ENCODE data around the gene UPK3BL1.
"Not testable (repeated sequence)": the region's sequence is repeated elsewhere in the genome, so short reads cannot be mapped to it uniquely, and the experiment has no call there.

The UPK3BL1 gene

DNA sequence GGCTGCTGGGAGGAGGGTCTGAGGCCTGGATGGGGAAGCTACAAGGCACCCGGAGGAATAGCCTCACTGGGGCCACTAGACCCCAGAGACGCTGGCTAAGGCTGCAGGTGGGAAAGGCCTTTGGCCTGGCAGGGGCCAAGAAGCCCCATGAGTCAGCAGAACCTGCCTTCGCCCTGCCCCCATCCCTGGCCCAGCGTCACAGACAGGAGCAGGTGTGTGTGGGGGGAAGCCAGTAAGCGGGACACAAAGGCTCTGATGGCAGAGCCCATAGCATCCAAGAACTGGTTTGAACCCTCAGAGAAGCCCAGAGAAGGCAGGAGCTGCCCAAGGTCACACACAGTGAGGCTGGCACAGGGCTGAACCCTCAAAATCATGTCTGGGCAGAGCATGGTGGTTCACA, 35.7 kb downstream of the UPK3BL1 start:
- not testable (repeated sequence) for H3K4ac ChIP-seq (ENCODE audit: low read depth in 1 of 2, low read length in 2 of 2); H3K27ac ChIP-seq (ENCODE audit: low read length, poor library complexity, severe bottlenecking); H2AK5ac ChIP-seq (ENCODE audit: low read length, severe bottlenecking); DNase-seq; H3K4me2 ChIP-seq (ENCODE audit: low read length, poor library complexity, severe bottlenecking); H3K4me3 ChIP-seq (ENCODE audit: insufficient read depth in 1 of 2, low read depth in 1 of 2, low read length in 2 of 2); H3K18ac ChIP-seq (ENCODE audit: low read depth in 1 of 2, low read length in 2 of 2); H3K14ac ChIP-seq (ENCODE audit: low read length in 2 of 2); H3K23ac ChIP-seq (ENCODE audit: low read length in 2 of 2); H3K36me3 ChIP-seq (ENCODE audit: control insufficient read depth in 1 of 2, insufficient read depth in 2 of 2, low read depth in 1 of 2, low read length in 2 of 2); H2BK120ac ChIP-seq (ENCODE audit: low read depth, low read length); H2BK5ac ChIP-seq (ENCODE audit: low read depth, low read length, poor library complexity, severe bottlenecking); H3K4me1 ChIP-seq (ENCODE audit: control insufficient read depth, insufficient read depth, low read depth, low read length); H3K9me3 ChIP-seq (ENCODE audit: control insufficient read depth, low read length); H2BK12ac ChIP-seq (ENCODE audit: low read length in 2 of 2); H3K79me1 ChIP-seq (replicated peaks; ENCODE audit: low read length, poor library complexity, severe bottlenecking); H2AFZ ChIP-seq (ENCODE audit: low read depth, low read length); H4K91ac ChIP-seq (ENCODE audit: low read length); H3K27me3 ChIP-seq (ENCODE audit: control insufficient read depth in 1 of 2, insufficient read depth in 1 of 2, low read length in 2 of 2); H4K8ac ChIP-seq (ENCODE audit: low read length); H2BK15ac ChIP-seq (ENCODE audit: low read depth, poor library complexity, severe bottlenecking); H3K9ac ChIP-seq (ENCODE audit: low read length)
- WGBS = no CpG with 5 or more reads among the region's 5 CpGs

- H3K23ac ChIP-seq (ENCODE audit: low read length in 2 of 2); H3K9ac ChIP-seq (ENCODE audit: low read length); H3K14ac ChIP-seq (ENCODE audit: low read length in 2 of 2); H2AFZ ChIP-seq (ENCODE audit: low read depth, low read length); DNase-seq; H3K9me3 ChIP-seq (ENCODE audit: control insufficient read depth, low read length); H3K4me3 ChIP-seq (ENCODE audit: insufficient read depth in 1 of 2, low read depth in 1 of 2, low read length in 2 of 2); H2BK15ac ChIP-seq (ENCODE audit: low read depth, poor library complexity, severe bottlenecking); H3K18ac ChIP-seq (ENCODE audit: low read depth in 1 of 2, low read length in 2 of 2); H4K8ac ChIP-seq (ENCODE audit: low read length); H3K4me2 ChIP-seq (ENCODE audit: low read length, poor library complexity, severe bottlenecking); H2AK5ac ChIP-seq (ENCODE audit: low read length, severe bottlenecking); H3K79me1 ChIP-seq (replicated peaks; ENCODE audit: low read length, poor library complexity, severe bottlenecking); H2BK120ac ChIP-seq (ENCODE audit: low read depth, low read length); H3K4me1 ChIP-seq (ENCODE audit: control insufficient read depth, insufficient read depth, low read depth, low read length); H3K27me3 ChIP-seq (ENCODE audit: control insufficient read depth in 1 of 2, insufficient read depth in 1 of 2, low read length in 2 of 2); H3K36me3 ChIP-seq (ENCODE audit: control insufficient read depth in 1 of 2, insufficient read depth in 2 of 2, low read depth in 1 of 2, low read length in 2 of 2); H2BK12ac ChIP-seq (ENCODE audit: low read length in 2 of 2); H2BK5ac ChIP-seq (ENCODE audit: low read depth, low read length, poor library complexity, severe bottlenecking); H4K91ac ChIP-seq (ENCODE audit: low read length); H3K4ac ChIP-seq (ENCODE audit: low read depth in 1 of 2, low read length in 2 of 2); H3K27ac ChIP-seq (ENCODE audit: low read length, poor library complexity, severe bottlenecking): not testable (repeated sequence)
- WGBS = no CpG with 5 or more reads among the region's 19 CpGs
These were observed 38.0 kb downstream of the UPK3BL1 start for GRCh38 chr7:102604431-102605145.

GRCh38 chr7:102602317-102602716, 40.3 kb downstream of the UPK3BL1 start:
- not testable (repeated sequence) for H3K23ac ChIP-seq (ENCODE audit: low read length in 2 of 2); H4K8ac ChIP-seq (ENCODE audit: low read length); H3K27me3 ChIP-seq (ENCODE audit: control insufficient read depth in 1 of 2, insufficient read depth in 1 of 2, low read length in 2 of 2); H2AK5ac ChIP-seq (ENCODE audit: low read length, severe bottlenecking); H3K36me3 ChIP-seq (ENCODE audit: control insufficient read depth in 1 of 2, insufficient read depth in 2 of 2, low read depth in 1 of 2, low read length in 2 of 2); H4K91ac ChIP-seq (ENCODE audit: low read length); H2BK120ac ChIP-seq (ENCODE audit: low read depth, low read length); DNase-seq; H3K14ac ChIP-seq (ENCODE audit: low read length in 2 of 2); H2AFZ ChIP-seq (ENCODE audit: low read depth, low read length); H3K18ac ChIP-seq (ENCODE audit: low read depth in 1 of 2, low read length in 2 of 2); H3K27ac ChIP-seq (ENCODE audit: low read length, poor library complexity, severe bottlenecking); H3K9ac ChIP-seq (ENCODE audit: low read length); H3K9me3 ChIP-seq (ENCODE audit: control insufficient read depth, low read length); H3K79me1 ChIP-seq (replicated peaks; ENCODE audit: low read length, poor library complexity, severe bottlenecking); H3K4me1 ChIP-seq (ENCODE audit: control insufficient read depth, insufficient read depth, low read depth, low read length); H3K4me3 ChIP-seq (ENCODE audit: insufficient read depth in 1 of 2, low read depth in 1 of 2, low read length in 2 of 2); H2BK12ac ChIP-seq (ENCODE audit: low read length in 2 of 2); H3K4ac ChIP-seq (ENCODE audit: low read depth in 1 of 2, low read length in 2 of 2); H3K4me2 ChIP-seq (ENCODE audit: low read length, poor library complexity, severe bottlenecking); H2BK5ac ChIP-seq (ENCODE audit: low read depth, low read length, poor library complexity, severe bottlenecking); H2BK15ac ChIP-seq (ENCODE audit: low read depth, poor library complexity, severe bottlenecking)
- WGBS = no CpG with 5 or more reads among the region's 12 CpGs

- not testable (repeated sequence) for H3K36me3 ChIP-seq (ENCODE audit: control insufficient read depth in 1 of 2, insufficient read depth in 2 of 2, low read depth in 1 of 2, low read length in 2 of 2); H2BK120ac ChIP-seq (ENCODE audit: low read depth, low read length); H3K27me3 ChIP-seq (ENCODE audit: control insufficient read depth in 1 of 2, insufficient read depth in 1 of 2, low read length in 2 of 2); H3K14ac ChIP-seq (ENCODE audit: low read length in 2 of 2); H2AK5ac ChIP-seq (ENCODE audit: low read length, severe bottlenecking); H3K4me3 ChIP-seq (ENCODE audit: insufficient read depth in 1 of 2, low read depth in 1 of 2, low read length in 2 of 2); H2BK5ac ChIP-seq (ENCODE audit: low read depth, low read length, poor library complexity, severe bottlenecking); DNase-seq; H2BK12ac ChIP-seq (ENCODE audit: low read length in 2 of 2); H3K79me1 ChIP-seq (replicated peaks; ENCODE audit: low read length, poor library complexity, severe bottlenecking); H3K9me3 ChIP-seq (ENCODE audit: control insufficient read depth, low read length); H2BK15ac ChIP-seq (ENCODE audit: low read depth, poor library complexity, severe bottlenecking); H3K4ac ChIP-seq (ENCODE audit: low read depth in 1 of 2, low read length in 2 of 2); H3K4me1 ChIP-seq (ENCODE audit: control insufficient read depth, insufficient read depth, low read depth, low read length); H2AFZ ChIP-seq (ENCODE audit: low read depth, low read length); H4K8ac ChIP-seq (ENCODE audit: low read length); H3K9ac ChIP-seq (ENCODE audit: low read length); H3K4me2 ChIP-seq (ENCODE audit: low read length, poor library complexity, severe bottlenecking); H3K23ac ChIP-seq (ENCODE audit: low read length in 2 of 2); H3K18ac ChIP-seq (ENCODE audit: low read depth in 1 of 2, low read length in 2 of 2); H4K91ac ChIP-seq (ENCODE audit: low read length); H3K27ac ChIP-seq (ENCODE audit: low read length, poor library complexity, severe bottlenecking)
- WGBS = no CpG with 5 or more reads among the region's 9 CpGs
These were observed 42.9 kb downstream of the UPK3BL1 start for GRCh38 chr7:102599699-102600098.

Measured in mesenchymal stem cell (in vitro differentiated cells and primary cell).